ENCODE measurements around the gene HS6ST3. TPM values are rescaled to one million over a fixed set of nuclear protein-coding genes. Genes with fewer than 3 reads are reported as not detected.

The HS6ST3 gene
- total RNA-seq, 2 experiments from 2014 or later, result not detected

DNA sequence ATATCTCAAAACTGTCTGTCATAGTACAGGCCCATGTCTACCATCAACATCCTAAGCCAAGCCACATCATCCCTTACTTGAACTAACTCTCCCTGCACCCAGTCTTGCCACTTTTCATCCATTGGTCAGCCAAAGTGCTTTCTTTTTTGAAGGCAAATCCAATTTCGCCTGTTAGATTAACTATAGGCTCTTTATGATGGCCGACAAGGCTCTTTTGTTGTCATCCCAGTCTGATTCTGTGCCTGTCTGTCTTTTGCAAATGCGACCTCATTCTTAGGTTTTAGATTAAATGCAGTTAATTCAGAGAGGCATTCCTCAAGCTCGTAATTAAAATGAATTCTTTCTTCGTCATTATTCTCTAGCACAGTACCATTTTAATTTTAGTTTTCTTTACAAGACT lies 148.3 kb downstream of the HS6ST3 start:
- no peak for ATAC-seq
- intact Hi-C loops (cut with micrococcal nuclease), result no loop called here
- H3K9me3 Mint-ChIP-seq, result no peaks in the 10 kb centered on the region
- H3K27me3 Mint-ChIP-seq, result no peaks in the 10 kb centered on the region
- no peaks in the 10 kb centered on the region for H3K4me1 Mint-ChIP-seq (ENCODE audit: low read depth)
- POLR2A ChIA-PET, result no interaction called here
- H3K4me3 Mint-ChIP-seq, result no peak overlapping the region
- CTCF ChIA-PET, result no interaction called here
- DNase-seq, result no peak
- TF ChIP-seq CTCF (IDR thresholded peaks at IDR 0.05), result no peak
- H3K36me3 Mint-ChIP-seq (ENCODE audit: low read depth), result no peaks in the 10 kb centered on the region
- no peak overlapping the region for H3K27ac Mint-ChIP-seq

- no peaks in the 10 kb centered on the region for H3K4me1 Mint-ChIP-seq (ENCODE audit: low read depth)
- TF ChIP-seq CTCF (IDR thresholded peaks at IDR 0.05), result no peak
- no peaks in the 10 kb centered on the region for H3K27me3 Mint-ChIP-seq
- no peak for ATAC-seq
- no peak overlapping the region for H3K27ac Mint-ChIP-seq
- H3K9me3 Mint-ChIP-seq, result no peaks in the 10 kb centered on the region
- H3K4me3 Mint-ChIP-seq, result no peak overlapping the region
- CTCF ChIA-PET, result no interaction called here
- no peak for DNase-seq
- POLR2A ChIA-PET, result no interaction called here
- intact Hi-C loops (cut with micrococcal nuclease), result no loop called here
- H3K36me3 Mint-ChIP-seq (ENCODE audit: low read depth), result no peaks in the 10 kb centered on the region
Observed at GRCh38 chr13:96238861-96239260, 149.0 kb downstream of the HS6ST3 start.

DNA sequence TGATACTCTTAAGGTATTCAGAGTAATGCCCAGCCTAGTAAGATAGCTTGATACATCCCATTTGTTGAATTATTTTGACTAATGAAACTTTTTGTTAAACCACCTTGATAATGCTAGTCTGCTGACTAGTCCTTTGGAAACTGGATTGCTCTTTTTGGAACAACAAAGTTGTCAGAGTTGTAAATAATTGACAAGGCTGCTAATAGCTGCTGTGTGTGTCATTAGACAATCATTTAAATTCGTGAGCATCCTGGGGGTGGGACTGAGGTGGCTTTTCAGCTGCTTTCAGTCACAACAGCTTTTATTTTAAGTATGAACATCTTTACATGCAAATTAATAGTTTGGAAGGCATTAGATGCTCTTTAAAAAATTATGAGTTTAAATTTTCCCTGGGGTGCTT lies 153.5 kb downstream of the HS6ST3 start:
- CTCF ChIA-PET, result interaction anchor here (1.4 kb wide), 1 partner anchor 14 kb away, joined by 4 read pairs; no protein-coding TSS in a partner anchor
- POLR2A ChIA-PET, result no interaction called here
- ATAC-seq, result no peak
- no peaks in the 10 kb centered on the region for H3K9me3 Mint-ChIP-seq
- TF ChIP-seq CTCF (IDR thresholded peaks at IDR 0.05), result no peak
- H3K4me1 Mint-ChIP-seq (ENCODE audit: low read depth), result no peaks in the 10 kb centered on the region
- intact Hi-C loops (cut with micrococcal nuclease), result no loop called here
- H3K4me3 Mint-ChIP-seq, result no peak overlapping the region
- H3K27me3 Mint-ChIP-seq, result no peaks in the 10 kb centered on the region
- no peak for DNase-seq
- H3K27ac Mint-ChIP-seq, result no peak overlapping the region
- no peaks in the 10 kb centered on the region for H3K36me3 Mint-ChIP-seq (ENCODE audit: low read depth)

DNA sequence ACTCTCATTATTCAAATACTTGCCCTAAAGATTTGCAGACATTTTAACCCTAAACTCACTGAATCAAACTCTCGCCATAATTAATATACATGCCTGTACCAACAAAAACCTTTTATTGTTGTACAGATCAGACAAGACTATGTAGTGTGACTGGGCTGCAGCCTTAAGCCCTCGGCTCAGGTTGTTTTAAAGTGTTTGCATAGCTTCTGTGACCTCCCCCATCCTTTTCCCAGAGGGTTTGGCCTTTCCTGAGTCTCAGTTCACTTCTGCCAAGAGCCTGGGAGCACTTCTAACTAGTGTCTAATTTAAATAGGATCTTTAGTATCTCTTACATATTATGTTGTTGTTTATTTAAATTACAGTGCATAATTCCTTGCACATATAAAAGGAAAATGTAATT lies 158.2 kb downstream of the HS6ST3 start:
- no peak for TF ChIP-seq CTCF (IDR thresholded peaks at IDR 0.05)
- H3K9me3 Mint-ChIP-seq, result no peaks in the 10 kb centered on the region
- H3K27ac Mint-ChIP-seq, result no peak overlapping the region
- ATAC-seq, result no peak
- ChIA-PET CTCF (no interaction called here), POLR2A (no interaction called here)
- DNase-seq, result no peak
- H3K4me1 Mint-ChIP-seq (ENCODE audit: low read depth), result no peaks in the 10 kb centered on the region
- no peaks in the 10 kb centered on the region for H3K36me3 Mint-ChIP-seq (ENCODE audit: low read depth)
- no peak overlapping the region for H3K4me3 Mint-ChIP-seq
- intact Hi-C loops (cut with micrococcal nuclease), result no loop called here
- no peaks in the 10 kb centered on the region for H3K27me3 Mint-ChIP-seq

DNA sequence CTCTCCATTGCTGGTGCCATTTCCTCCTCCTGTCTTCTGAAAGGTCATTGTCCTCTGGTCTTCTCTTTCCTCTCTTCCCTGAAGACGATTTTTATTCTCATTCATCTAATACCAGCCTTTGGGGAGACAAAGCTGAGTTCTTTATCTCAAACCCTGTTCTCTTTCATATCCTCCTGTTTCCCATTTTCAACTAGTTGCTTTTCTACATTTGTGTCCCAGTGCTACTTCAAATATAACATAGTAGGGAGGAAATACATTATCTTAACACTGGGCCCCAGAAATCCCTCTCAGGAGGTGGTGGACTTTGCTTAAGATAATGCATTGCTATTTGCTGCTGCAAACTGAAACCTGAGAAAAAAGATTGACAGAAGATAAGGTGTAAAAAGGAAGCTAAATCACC lies 159.1 kb downstream of the HS6ST3 start:
- ATAC-seq (no peak), DNase-seq (no peak)
- ChIA-PET POLR2A (no interaction called here), CTCF (no interaction called here)
- no peak overlapping the region for H3K27ac Mint-ChIP-seq
- no peak overlapping the region for H3K4me3 Mint-ChIP-seq
- intact Hi-C loops (cut with micrococcal nuclease), result no loop called here
- no peaks in the 10 kb centered on the region for H3K27me3 Mint-ChIP-seq
- H3K4me1 Mint-ChIP-seq (ENCODE audit: low read depth), result no peaks in the 10 kb centered on the region
- H3K9me3 Mint-ChIP-seq, result no peaks in the 10 kb centered on the region
- TF ChIP-seq CTCF (IDR thresholded peaks at IDR 0.05), result no peak
- no peaks in the 10 kb centered on the region for H3K36me3 Mint-ChIP-seq (ENCODE audit: low read depth)
